SK-N-SH treated with all-trans-retinoic acid at 6 μM for 48 hours (cell line): ENCODE results near the gene RASSF6.
"Not testable (repeated sequence)": the region's sequence is repeated elsewhere in the genome, so short reads cannot be mapped to it uniquely, and the experiment has no call there.

Source experiments
- ATAC-seq: fragments of 200-7000 bp; cut with Tn5 transposase; 3 replicates; pipeline ENCODE4 v1.9.1; 2020; ENCODE audit warnings: mild to moderate bottlenecking, moderate library complexity
- ARNTL ChIP-seq: fragments of 450-650 bp; formaldehyde crosslinking; IDR thresholded peaks from 2 replicates; pipeline ENCODE4 v1.5.0; 2020; ENCODE audit warnings: low read depth, mild to moderate bottlenecking, moderate library complexity, borderline replicate concordance
- BACH2 ChIP-seq: fragments of 250-450 bp; sonication (Bioruptor Pico); IDR thresholded peaks from 2 replicates; pipeline ENCODE4 v1.9.0; 2021; ENCODE audit warnings: mild to moderate bottlenecking, borderline replicate concordance
- CREB5 ChIP-seq: fragments of 250-450 bp; sonication (Bioruptor Pico); IDR thresholded peaks from 2 replicates; pipeline ENCODE4 v1.5.1; 2020; ENCODE audit warnings: low read depth, mild to moderate bottlenecking, moderate library complexity
- CSDC2 ChIP-seq: fragments of 250-450 bp; sonication (Bioruptor Pico); IDR thresholded peaks from 2 replicates; pipeline ENCODE4 v1.5.0; 2020; ENCODE audit warnings: mild to moderate bottlenecking, moderate library complexity
- CSRNP3 ChIP-seq: fragments of 250-450 bp; sonication (Bioruptor Pico); IDR thresholded peaks from 2 replicates; pipeline ENCODE4 v1.5.1; 2021; ENCODE audit warnings: mild to moderate bottlenecking, moderate library complexity
- ESRRG ChIP-seq: fragments of 250-450 bp; sonication (Bioruptor Pico); IDR thresholded peaks from 2 replicates; pipeline ENCODE4 v1.6.1; 2021; ENCODE audit warnings: mild to moderate bottlenecking
- GLIS3 ChIP-seq: fragments of 250-450 bp; sonication (Bioruptor Pico); IDR thresholded peaks from 2 replicates; pipeline ENCODE4 v1.5.0; 2020; ENCODE audit warnings: mild to moderate bottlenecking, moderate library complexity
- ISL1 ChIP-seq: fragments of 250-450 bp; sonication (Bioruptor Pico); IDR thresholded peaks from 2 replicates; pipeline ENCODE4 v2.1.2; 2022; ENCODE audit warnings: mild to moderate bottlenecking, moderate library complexity
- OSR1 ChIP-seq: fragments of 250-450 bp; sonication (Bioruptor Pico); IDR thresholded peaks from 2 replicates; pipeline ENCODE4 v1.8.0; 2022; ENCODE audit warnings: moderate library complexity, mild to moderate bottlenecking, inconsistent platforms
- PATZ1 ChIP-seq: fragments of 250-450 bp; sonication (Bioruptor Pico); IDR thresholded peaks from 2 replicates; pipeline ENCODE4 v1.8.0; 2020; ENCODE audit warnings: mild to moderate bottlenecking, moderate library complexity, borderline replicate concordance
- PPARA ChIP-seq: fragments of 250-450 bp; sonication (Bioruptor Pico); IDR thresholded peaks from 2 replicates; pipeline ENCODE4 v1.5.0; 2020; ENCODE audit warnings: mild to moderate bottlenecking, borderline replicate concordance
- RARB ChIP-seq: fragments of 250-450 bp; sonication (Bioruptor Pico); IDR thresholded peaks from 2 replicates; pipeline ENCODE4 v1.8.0; 2021; ENCODE audit warnings: mild to moderate bottlenecking, moderate library complexity
- TCF4 ChIP-seq: fragments of 250-450 bp; sonication (Bioruptor Pico); IDR thresholded peaks from 2 replicates; pipeline ENCODE4 v1.8.0; 2021; ENCODE audit warnings: mild to moderate bottlenecking, moderate library complexity, borderline replicate concordance
- TSHZ2 ChIP-seq: fragments of 250-450 bp; sonication (Bioruptor Pico); IDR thresholded peaks from 2 replicates; pipeline ENCODE4 v1.5.0; 2020; ENCODE audit warnings: mild to moderate bottlenecking, moderate library complexity
- ZC3H10 ChIP-seq: fragments of 250-450 bp; sonication (Bioruptor Pico); IDR thresholded peaks from 2 replicates; pipeline ENCODE4 v1.5.1; 2021; ENCODE audit warnings: mild to moderate bottlenecking, moderate library complexity
- ZFP30 ChIP-seq: fragments of 450-650 bp; formaldehyde crosslinking; IDR thresholded peaks from 2 replicates; pipeline ENCODE4 v1.5.0; 2022; ENCODE audit warnings: mild to moderate bottlenecking, moderate library complexity
- ZNF565 ChIP-seq: fragments of 450-650 bp; formaldehyde crosslinking; conservative IDR thresholded peaks from 2 replicates; pipeline ENCODE4 v1.5.0; 2020; ENCODE audit warnings: low read depth, mild to moderate bottlenecking, moderate library complexity
- ZNF70 ChIP-seq: fragments of 450-650 bp; formaldehyde crosslinking; IDR thresholded peaks from 2 replicates; pipeline ENCODE4 v1.5.0; 2020; ENCODE audit warnings: mild to moderate bottlenecking, moderate library complexity

RASSF6 gene

GRCh38 chr4:73577371-73577770 lies 42.9 kb downstream of the RASSF6 start:
- no peak for TF ChIP-seq TCF4 (CRISPR knock-in tag)
- no peak for TF ChIP-seq CSRNP3 (CRISPR knock-in tag)
- no peak for TF ChIP-seq RARB (CRISPR knock-in tag)
- no peak for TF ChIP-seq PATZ1
- TF ChIP-seq ZC3H10 (CRISPR knock-in tag) = no peak
- TF ChIP-seq CSDC2 (CRISPR knock-in tag) = no peak
- no peak for TF ChIP-seq CREB5 (CRISPR knock-in tag)
- no peak for TF ChIP-seq ZFP30 (CRISPR knock-in tag)
- TF ChIP-seq OSR1 = no peak
- TF ChIP-seq BACH2 (CRISPR knock-in tag) = no peak
- TF ChIP-seq TSHZ2 (CRISPR knock-in tag) = no peak
- no peak for TF ChIP-seq ZNF565 (CRISPR knock-in tag)
- TF ChIP-seq ZNF70 (CRISPR knock-in tag) = no peak
- no peak for TF ChIP-seq ISL1
- TF ChIP-seq ESRRG = no peak
- no peak for TF ChIP-seq GLIS3 (CRISPR knock-in tag)
- TF ChIP-seq ARNTL (CRISPR knock-in tag) = no peak
- no peak for ATAC-seq

- TF ChIP-seq TSHZ2 (CRISPR knock-in tag) = no peak
- no peak for TF ChIP-seq TCF4 (CRISPR knock-in tag)
- TF ChIP-seq, all 23 proteins: peak for 0
- no peak for ATAC-seq
Observed at GRCh38 chr4:73576381-73576780, 43.9 kb downstream of the RASSF6 start.

GRCh38 chr4:73575660-73576059 lies 44.6 kb downstream of the RASSF6 start:
- TF ChIP-seq OSR1 (no peak), RARB (CRISPR knock-in tag) (no peak), ARNTL (CRISPR knock-in tag) (no peak)
- ATAC-seq = no peak

- no peak for TF ChIP-seq PPARA (CRISPR knock-in tag)
- no peak for TF ChIP-seq OSR1
- TF ChIP-seq ZNF565 (CRISPR knock-in tag) = no peak
- no peak for TF ChIP-seq CSRNP3 (CRISPR knock-in tag)
- no peak for TF ChIP-seq TCF4 (CRISPR knock-in tag)
- no peak for TF ChIP-seq GLIS3 (CRISPR knock-in tag)
- TF ChIP-seq TSHZ2 (CRISPR knock-in tag) = no peak
- no peak for TF ChIP-seq BACH2 (CRISPR knock-in tag)
- TF ChIP-seq ZFP30 (CRISPR knock-in tag) = no peak
- TF ChIP-seq, all 23 proteins: peak for 0
- peak; percentile 86 for ATAC-seq
Observed at GRCh38 chr4:73573794-73574528, 46.3 kb downstream of the RASSF6 start.

- not testable (repeated sequence) for ATAC-seq
Observed at GRCh38 chr4:73550865-73551264, 69.4 kb downstream of the RASSF6 start.
